SK-N-MC (cell line): Measurements from ENCODE around the gene CCDC184.

Source experiments
- EZH2 ChIP-seq: fragments of 200-600 bp; sonication (generic); IDR thresholded peaks from one replicate; pipeline ENCODE4 v1.6.1; 2017; ENCODE audit warnings: antibody characterized with exemption
- POLR2AphosphoS5 ChIP-seq: IDR thresholded peaks from 2 replicates; pipeline ENCODE4 v1.6.1; 2012; ENCODE audit warnings: mild to moderate bottlenecking, low read depth, low read length, borderline replicate concordance

GRCh38 chr12:48151103-48151771 is 32.2 kb upstream of the CCDC184 start:
- TF ChIP-seq EZH2 (no peak), POLR2AphosphoS5 (no peak)
